Neural cell (in vitro differentiated cells): ENCODE results near the gene MT1X.

ENCODE experiments used
- CTCF ChIP-seq: fragments of 450-650 bp; IDR thresholded peaks from 2 replicates; pipeline ENCODE4 v1.5.1; 2014; ENCODE audit warnings: antibody characterized with exemption, mild to moderate bottlenecking, moderate library complexity; ENCODE audit not compliant: poor library complexity, severe bottlenecking
- EP300 ChIP-seq: fragments of 450-650 bp; conservative IDR thresholded peaks from 2 replicates; pipeline ENCODE4 v1.6.1; 2014; ENCODE audit warnings: antibody characterized with exemption, mild to moderate bottlenecking, moderate library complexity; ENCODE audit not compliant: poor library complexity, severe bottlenecking
- EZH2 ChIP-seq: fragments of 200-600, 300-800 bp; shearing (Covaris generic), sonication (generic); IDR thresholded peaks from 2 replicates; pipeline ENCODE4 v1.6.1; 2014; ENCODE audit warnings: antibody characterized with exemption, low read length, borderline replicate concordance, mild to moderate bottlenecking; ENCODE audit not compliant: insufficient read depth, poor library complexity, severe bottlenecking
- MXI1 ChIP-seq: fragments of 450-650 bp; conservative IDR thresholded peaks from 2 replicates; pipeline ENCODE4 v1.6.1; 2014; ENCODE audit warnings: antibody characterized with exemption, mild to moderate bottlenecking; ENCODE audit not compliant: poor library complexity, severe bottlenecking
- POLR2AphosphoS5 ChIP-seq: IDR thresholded peaks from 2 replicates; pipeline ENCODE4 v1.6.1; 2012
- RAD21 ChIP-seq: fragments of 450-650 bp; conservative IDR thresholded peaks from 2 replicates; pipeline ENCODE4 v1.6.1; 2014; ENCODE audit warnings: antibody characterized with exemption, mild to moderate bottlenecking, moderate library complexity
- REST ChIP-seq: IDR thresholded peaks from 2 replicates; pipeline ENCODE4 v1.6.1; 2012; ENCODE audit warnings: borderline replicate concordance

- TF ChIP-seq RAD21 = no peak
- no peak for TF ChIP-seq MXI1
- TF ChIP-seq EP300 = no peak
- no peak for TF ChIP-seq CTCF
- no peak for TF ChIP-seq EZH2
- TF ChIP-seq REST = no peak
- no peak for TF ChIP-seq POLR2AphosphoS5
These were observed 9.6 kb downstream of the MT1X start for GRCh38 chr16:56691885-56692284.
